Mammary epithelial cell (primary cell): ENCODE measurements around the gene CKAP2L.

Experiments
- CTCF ChIP-seq, 2 donors: IDR thresholded peaks in 1 of 2; conservative IDR thresholded peaks in 1 of 2; 2 replicates each; pipeline ENCODE4 v1.5.1; 2011 to 2012; ENCODE audit warnings: inconsistent platforms in 2 of 2, low read length in 2 of 2, mild to moderate bottlenecking in 2 of 2, control low read depth in 1 of 2, low read depth in 1 of 2; ENCODE audit not compliant: insufficient read depth in 1 of 2; ENCODE audit errors: extremely low read depth in 1 of 2
- EZH2 ChIP-seq: IDR thresholded peaks from 2 replicates; pipeline ENCODE4 v1.6.1; 2012; ENCODE audit warnings: low read length, inconsistent platforms, borderline replicate concordance

GRCh38 chr2:112779598-112779997 lies 15.2 kb upstream of the CKAP2L start:
- TF ChIP-seq CTCF (conservative IDR thresholded peaks at IDR 0.05 in 1 of 2, IDR thresholded peaks at IDR 0.05 in 1 of 2; ENCODE audit: extremely low read depth in 1 of 2, insufficient read depth in 1 of 2, low read depth in 1 of 2, low read length in 2 of 2) (no peak), EZH2 (no peak)
